Endometrial microvascular endothelial cells (primary cell): ENCODE measurements around the gene MED9. TPM values are rescaled to one million over a fixed set of nuclear protein-coding genes. Genes with fewer than 3 reads are reported as not detected.

Source experiments
- in situ Hi-C: cut with HindIII; loops from 2 replicates; pipeline ENCODE4 v1.10.0; 2017; ENCODE audit warnings: low sequenced_read_pairs, low pct_unique_long_range_greater_than_20kb; ENCODE audit errors: inconsistent ontology term
- total RNA-seq: library from RNA; depleted of rRNA; stranded (reverse); fragments of >200 nt; gene quantifications from one replicate; pipeline ENCODE4 v1.2.3, GENCODE V29; 2015; ENCODE audit errors: inconsistent ontology term

MED9 gene
- total RNA-seq, 1 donor from 2014 or later, result 14.7 TPM

GRCh38 chr17:17510456-17511292, 33.9 kb downstream of the MED9 start:
- in situ Hi-C loops, result no loop called here

- in situ Hi-C loops, result no loop called here
Observed at GRCh38 chr17:17511293-17511741, 34.5 kb downstream of the MED9 start.

GRCh38 chr17:17511881-17512858, 35.4 kb downstream of the MED9 start:
- in situ Hi-C loops, result no loop called here

- in situ Hi-C loops, result no loop called here
Observed at GRCh38 chr17:17512866-17513265, 36.1 kb downstream of the MED9 start.

- in situ Hi-C loops, result no loop called here
Observed at GRCh38 chr17:17513626-17514025, 36.8 kb downstream of the MED9 start.

GRCh38 chr17:17514361-17514992, 37.7 kb downstream of the MED9 start:
- in situ Hi-C loops, result no loop called here

GRCh38 chr17:17514993-17515933, 38.5 kb downstream of the MED9 start:
- in situ Hi-C loops, result no loop called here

GRCh38 chr17:17515934-17516930, 39.4 kb downstream of the MED9 start:
- in situ Hi-C loops, result no loop called here

- in situ Hi-C loops, result no loop called here
Observed at GRCh38 chr17:17516941-17517720, 40.3 kb downstream of the MED9 start.

GRCh38 chr17:17518014-17518413, 41.2 kb downstream of the MED9 start:
- in situ Hi-C loops, result no loop called here

GRCh38 chr17:17518951-17519350, 42.2 kb downstream of the MED9 start:
- in situ Hi-C loops, result no loop called here

GRCh38 chr17:17519886-17520285, 43.1 kb downstream of the MED9 start:
- in situ Hi-C loops, result loop anchor here (10.0 kb wide), 1 partner anchor 75 kb away; the partner anchor contains the start of gene PEMT

GRCh38 chr17:17520599-17521232, 43.9 kb downstream of the MED9 start:
- in situ Hi-C loops, result loop anchor here (10.0 kb wide), 1 partner anchor 74 kb away; the partner anchor contains the start of gene PEMT

GRCh38 chr17:17523001-17523730, 46.4 kb downstream of the MED9 start:
- in situ Hi-C loops, result loop anchor here (10.0 kb wide), 1 partner anchor 72 kb away; the partner anchor contains the start of gene PEMT
